Superior temporal gyrus (tissue), 1 donor: ENCODE measurements around the gene IQCH.
"Not testable (repeated sequence)": the region's sequence is repeated elsewhere in the genome, so short reads cannot be mapped to it uniquely, and the experiment has no call there.

Experiments
- DNase-seq: peaks from one replicate; pipeline ENCODE4 v3.0.0-alpha.2; 2016; ENCODE audit errors: extremely low spot score

IQCH gene

DNA sequence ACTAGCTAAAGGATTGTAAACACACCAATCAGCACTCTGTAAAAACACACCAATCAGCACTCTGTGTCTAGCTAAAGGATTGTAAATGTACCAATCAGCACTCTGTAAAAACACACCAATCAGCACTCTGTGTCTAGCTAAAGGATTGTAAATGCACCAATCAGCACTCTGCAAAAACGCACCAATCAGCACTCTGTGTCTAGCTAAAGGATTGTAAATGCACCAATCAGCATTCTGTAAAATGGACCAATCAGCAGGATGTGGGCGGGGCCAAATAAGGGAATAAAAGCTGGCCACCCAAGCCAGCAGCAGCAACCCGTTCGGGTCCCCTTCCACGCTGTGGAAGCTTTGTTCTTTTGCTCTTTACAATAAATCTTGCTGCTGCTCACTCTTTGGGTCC, 8.0 kb upstream of the IQCH start:
- not testable (repeated sequence) for DNase-seq

DNA sequence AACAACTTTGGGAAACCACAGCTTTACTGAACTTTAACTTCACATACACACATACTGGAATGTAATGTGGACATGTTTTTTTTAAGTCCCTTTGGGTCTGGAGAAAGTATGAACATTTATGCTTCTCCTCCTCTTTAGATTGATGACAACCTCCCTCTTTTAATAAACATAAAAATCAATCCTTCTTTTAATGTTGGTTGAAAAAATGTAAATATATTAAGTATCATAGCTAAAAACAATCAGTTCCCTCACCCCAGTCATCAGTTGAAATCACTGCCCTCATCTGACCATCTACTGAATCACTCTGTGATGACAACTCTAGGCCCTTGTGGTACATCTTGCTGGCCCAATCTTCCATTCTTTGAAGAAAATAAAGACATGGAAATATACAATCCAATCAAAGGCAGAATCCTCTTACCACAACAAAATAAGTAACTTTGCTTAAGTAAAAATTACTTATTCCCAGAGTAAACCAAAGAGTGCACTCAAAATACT, 6.5 kb upstream of the IQCH start:
- DNase-seq, result no peak

DNA sequence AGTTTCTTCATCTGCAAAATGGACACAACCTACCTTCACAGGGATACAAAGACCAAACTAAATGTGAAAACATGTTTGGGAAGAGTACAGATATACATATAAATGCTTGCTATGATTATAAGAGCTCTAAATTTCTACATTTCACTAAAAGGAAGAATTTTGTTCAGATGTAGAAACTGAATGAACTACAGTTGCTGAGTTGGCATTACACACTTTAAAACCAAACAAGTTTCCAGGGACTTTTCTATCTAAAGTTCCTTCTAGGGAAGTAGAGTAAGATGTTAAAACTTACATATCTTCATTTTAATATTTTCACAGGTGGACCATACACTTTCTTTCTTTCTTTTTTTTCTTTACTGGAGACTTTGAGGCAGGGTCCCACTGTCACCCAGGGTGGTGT, 4.8 kb upstream of the IQCH start:
- DNase-seq, result no peak

DNA sequence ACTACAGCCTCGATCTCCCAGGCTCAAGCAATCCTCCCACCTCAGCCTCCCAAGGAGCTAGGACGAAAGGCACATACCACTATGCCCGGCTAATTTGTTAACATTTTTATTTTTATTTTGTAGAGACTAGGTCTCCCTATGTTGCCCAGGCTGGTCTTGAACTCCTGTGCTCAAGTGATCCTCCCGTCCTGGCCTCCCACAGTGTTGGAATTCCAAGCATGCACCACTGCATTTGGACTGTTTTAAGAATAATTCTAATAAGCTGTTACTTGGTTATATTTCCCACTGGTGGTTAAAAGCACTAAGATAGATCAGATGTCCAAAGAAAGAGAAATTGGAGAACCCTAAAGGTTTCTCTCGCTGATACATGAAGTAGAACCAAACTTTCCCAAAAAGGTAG, 3.3 kb upstream of the IQCH start:
- DNase-seq, result no peak

DNA sequence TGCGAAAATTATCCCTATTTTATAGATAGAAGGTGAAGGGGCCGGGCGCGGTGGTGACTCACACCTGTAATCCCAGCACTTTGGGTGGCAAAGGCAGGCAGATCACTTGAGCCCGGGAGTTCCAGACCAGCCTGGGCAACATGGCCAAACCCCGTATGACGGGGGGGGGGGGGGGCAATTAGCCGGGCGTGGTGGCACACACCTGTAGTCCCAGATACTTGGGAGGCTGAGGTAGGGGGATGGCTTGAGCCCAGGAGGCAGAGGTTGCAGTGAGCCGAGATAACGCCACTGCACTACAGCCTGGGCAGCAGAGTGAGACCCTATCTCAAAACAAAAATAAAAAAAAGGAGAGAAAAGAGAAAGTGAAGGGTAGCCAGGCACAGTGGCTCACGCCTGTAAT, 1.5 kb upstream of the IQCH start:
- no peak for DNase-seq

DNA sequence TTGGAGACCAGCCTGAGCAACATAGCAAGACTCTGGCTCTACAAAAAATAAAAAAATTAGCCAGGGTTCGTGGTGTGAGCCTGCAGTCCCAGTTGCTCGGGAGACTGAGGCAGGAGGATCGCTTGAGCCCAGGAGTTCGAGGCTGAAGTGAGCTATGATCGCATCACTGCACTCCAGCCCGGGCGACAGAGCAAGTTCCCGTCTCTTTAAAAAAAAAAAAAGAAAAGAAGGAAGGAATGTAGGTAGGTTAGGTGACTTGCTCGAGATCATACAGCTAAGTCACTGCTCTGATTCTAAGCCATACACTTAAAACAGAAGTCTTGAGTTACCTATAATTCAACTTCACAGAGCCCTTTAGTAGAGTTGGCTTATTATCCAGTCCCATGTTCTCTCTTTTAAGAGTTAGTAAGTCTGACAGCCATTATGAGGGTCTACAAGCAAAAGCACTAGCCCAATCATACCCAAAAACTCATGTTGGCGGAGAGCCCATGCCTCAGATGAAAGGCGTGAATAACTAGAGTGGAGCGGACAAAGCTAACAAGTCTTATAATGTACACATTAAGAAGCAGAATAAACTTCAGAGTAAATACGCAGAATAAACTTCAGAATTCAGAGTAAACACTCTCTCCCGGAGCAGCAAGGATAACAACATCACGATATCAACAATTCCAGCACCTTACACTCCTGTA, 893 bp upstream of the IQCH start:
- peak; percentile 38 for DNase-seq

DNA sequence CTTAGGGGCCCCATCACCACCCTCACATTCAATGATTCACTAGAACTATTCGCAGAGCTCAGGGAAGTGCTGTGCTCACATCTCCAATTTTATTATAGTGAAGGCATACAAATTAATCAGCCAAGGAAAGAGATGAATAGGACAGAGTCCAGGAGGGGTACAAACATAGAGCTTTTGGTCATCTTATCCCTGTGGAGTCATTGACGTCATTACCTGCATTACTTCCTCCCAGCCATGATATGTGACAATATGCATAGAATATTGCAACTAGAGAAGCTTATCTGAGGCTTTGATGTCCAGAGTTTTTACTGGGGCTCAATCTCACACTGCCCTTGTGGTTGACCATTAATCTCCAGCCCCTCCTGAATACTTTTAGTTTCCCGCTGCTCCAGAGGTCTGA, 1.5 kb downstream of the IQCH start:
- DNase-seq, result no peak

DNA sequence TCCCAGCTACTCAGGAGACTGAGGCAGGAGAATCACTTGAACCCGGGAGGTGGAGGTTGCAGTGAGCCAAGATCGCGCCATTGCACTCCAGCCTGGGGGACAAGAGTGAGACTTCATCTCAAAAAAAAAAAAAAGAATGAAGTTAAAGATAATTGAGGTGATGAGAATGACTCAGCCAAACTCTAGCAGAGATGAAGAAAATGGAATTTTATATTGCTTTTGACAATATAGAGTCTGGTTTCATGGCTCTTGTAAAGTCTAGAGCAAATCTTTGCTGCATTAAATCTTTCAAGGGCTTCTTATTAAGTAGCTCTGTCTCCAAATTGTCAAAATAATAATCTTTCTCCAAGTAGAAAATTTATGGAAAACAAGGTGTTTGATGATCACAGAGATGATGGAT, 3.8 kb downstream of the IQCH start:
- DNase-seq, result not testable (repeated sequence)

DNA sequence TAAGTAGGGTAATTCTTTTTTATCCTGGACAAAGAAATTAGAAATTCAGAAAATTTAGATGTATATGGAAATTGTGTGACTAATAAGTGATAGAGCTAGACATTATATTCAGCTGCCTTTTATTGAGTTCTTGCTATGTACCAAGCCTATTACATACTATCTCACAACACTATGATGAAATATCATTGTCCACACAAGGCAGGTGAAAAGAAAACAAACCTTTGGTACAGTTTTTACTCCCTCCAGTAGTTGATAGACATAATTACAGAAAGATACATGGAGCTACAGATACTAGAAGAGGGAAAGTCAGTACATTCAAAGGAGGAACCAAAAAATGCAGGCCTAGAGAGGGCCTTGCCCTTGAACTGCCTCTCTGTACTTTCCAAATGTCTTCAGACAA, 4.8 kb downstream of the IQCH start:
- no peak for DNase-seq

DNA sequence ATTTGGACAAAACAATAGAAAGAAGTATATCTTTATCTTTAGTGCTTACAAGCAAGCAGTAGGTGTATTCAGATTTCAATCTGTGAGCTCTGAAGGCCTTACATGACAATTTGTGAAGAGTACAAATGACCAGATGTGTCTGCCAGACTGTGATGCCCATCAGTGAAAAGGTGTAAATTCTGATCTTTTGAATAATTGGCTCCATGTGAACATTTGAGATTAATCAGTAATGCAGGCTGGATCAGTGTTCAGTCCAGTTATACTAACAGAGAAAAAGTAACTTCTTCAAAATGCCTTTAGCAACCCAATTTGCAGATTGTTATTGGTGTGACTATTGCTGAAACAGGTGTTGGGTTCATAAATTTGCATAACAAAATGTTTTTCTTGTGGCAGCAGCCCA, 5.2 kb downstream of the IQCH start:
- DNase-seq, result no peak

DNA sequence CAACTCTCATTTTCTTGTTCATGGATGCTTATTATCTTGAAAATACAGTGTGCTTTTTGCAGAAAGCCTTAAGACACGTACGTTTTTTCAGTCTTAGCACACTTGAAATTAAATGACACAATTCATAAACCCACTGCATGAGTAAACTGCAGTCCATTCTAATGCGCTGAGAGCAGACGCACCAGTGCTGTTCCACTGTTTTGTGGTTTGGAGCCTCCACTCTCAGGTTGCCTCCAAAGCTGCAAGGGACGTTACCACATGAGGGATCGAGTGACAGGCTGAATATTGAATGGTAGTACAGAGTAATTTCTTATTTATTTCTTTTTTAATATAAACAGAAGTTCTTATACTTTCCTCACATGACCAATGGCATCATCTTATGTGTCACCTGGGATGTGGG, 12.3 kb downstream of the IQCH start:
- DNase-seq, result no peak

DNA sequence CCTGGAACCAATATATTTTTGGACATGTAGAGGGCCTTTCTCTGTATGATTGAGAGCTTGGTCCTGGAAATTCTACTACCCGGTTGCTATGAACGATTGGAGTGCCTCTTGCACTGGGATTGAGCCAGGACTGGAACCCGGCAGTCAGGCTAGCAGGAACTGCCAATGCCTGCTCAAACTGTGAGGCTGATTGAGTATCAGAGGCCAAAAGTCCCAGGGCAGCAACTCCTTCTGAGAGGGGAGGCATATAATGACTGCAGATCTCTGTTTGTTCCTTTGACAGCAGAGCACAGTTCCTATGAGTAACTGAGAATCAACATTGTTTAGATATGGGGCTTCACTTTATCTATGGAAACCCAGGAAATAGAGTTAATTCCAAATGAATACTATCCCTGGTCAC, 12.9 kb downstream of the IQCH start:
- no peak for DNase-seq

DNA sequence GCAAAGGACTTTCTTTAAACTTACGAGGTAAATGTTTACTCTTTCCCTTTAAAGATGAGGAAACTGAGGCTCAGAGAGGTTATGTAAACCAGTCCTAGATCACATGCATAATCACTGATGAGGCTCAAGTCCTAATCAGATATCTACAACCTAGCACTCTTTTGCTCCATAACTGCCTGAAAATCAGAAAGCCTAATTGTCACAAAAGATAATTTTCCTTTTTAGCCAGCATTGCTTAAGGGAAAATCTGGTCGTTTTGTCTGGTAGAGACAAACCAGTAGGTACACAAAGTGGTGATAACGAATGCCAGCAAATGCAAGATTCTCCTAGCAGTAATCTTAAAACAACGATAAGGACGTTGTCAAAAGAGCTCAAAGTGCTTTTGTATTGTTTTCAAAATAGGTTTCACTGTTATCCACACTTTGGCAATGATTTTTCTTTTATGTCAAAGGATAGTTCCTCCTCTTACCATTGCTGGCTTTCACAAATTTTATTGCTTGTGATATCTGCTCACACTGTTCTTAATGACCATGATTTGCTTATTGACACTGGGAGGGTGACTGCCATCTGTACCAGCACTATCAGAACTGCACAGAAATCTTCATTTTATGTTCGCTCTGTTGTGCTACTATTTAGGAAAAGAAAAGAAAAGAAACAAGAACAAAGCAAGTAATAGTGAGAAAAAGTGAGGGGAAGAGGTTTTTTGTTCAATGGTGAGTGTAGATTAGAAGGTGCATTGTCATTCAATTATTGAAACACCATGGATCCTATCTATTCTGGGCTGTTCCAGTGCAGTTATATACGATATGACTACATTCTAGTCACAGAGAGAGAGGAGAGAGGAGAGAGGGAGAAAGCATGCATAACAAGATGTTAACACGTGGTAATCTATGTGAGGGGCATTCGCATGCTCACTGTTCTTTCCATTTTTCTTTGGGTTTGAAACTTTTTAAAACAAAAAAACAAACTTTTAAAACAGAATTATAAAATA, 13.7 kb downstream of the IQCH start:
- no peak for DNase-seq

DNA sequence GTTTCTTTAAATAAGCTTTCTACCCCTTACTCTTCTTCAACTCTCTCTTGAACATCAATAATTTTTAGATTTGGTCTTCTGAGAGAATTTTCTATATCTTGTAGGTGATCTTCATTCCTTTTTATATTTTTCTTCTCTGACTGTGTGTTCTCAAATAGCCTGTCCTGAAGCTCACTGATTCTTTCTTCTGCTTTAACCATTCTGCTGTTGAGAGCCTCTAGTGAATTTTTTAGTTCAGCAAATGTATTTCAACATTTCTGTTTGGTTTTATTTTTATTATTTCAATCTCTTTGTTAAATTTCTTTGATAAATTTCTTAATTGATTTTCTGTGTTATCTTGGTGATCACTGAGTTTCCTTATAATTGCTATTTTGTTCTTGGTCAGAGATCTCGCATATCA, 19.6 kb downstream of the IQCH start:
- no peak for DNase-seq

DNA sequence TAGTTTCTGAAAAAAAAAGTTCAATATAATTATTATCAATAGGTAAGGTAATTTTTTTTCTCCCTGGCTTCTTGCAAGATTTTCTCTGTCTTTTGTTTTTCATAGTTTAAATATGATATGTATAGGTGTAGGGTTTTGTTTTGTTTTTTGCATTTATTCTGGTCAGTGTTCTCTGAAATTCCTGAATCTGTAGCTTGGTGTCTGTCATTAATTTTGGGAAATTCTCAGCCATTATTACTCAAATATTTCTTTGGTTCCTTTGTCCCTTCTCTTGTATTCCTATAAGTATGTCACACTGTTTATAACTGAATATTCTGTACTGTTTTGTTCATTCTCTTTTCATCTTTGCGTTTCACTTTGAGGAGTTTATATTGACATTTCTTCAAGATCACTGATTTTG, 22.1 kb downstream of the IQCH start:
- no peak for DNase-seq

DNA sequence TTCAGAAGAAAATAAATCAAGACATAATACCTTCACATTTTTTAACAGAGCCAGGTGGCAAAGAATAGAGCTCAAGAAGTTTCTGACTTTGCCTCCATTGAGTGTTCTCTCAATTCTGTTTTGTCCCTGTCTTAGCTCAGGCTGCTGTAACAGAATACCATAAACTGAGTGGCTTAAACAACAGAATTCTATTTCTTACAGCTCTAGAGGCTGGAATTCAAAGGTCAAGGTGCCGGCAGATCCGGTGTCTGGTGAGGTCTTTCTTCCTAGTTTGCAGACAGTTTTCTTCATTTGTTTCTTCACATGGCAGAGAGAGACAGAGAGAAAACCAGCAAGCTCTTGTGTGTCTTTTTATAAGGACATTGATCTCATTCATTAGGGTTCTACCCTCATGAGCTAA, 25.6 kb downstream of the IQCH start:
- no peak for DNase-seq

DNA sequence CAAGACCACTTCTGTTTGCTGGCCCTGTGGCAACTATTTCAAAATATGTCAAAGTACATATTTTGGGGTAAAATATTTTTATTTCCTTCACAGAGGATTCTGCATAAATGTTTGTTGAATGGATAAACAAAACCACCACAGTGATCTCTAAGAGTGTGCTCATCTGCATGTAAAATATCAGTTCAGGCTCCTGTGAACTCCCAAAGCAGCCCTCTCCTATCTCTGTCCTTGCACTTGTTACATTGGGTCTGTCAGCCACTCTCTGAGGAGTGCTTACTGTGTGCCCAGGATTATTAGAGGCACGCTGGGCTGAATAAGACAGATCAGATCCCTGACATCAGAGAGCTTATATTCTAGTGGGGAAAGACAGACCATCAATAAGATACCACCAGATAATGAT, 27.1 kb downstream of the IQCH start:
- DNase-seq, result no peak

DNA sequence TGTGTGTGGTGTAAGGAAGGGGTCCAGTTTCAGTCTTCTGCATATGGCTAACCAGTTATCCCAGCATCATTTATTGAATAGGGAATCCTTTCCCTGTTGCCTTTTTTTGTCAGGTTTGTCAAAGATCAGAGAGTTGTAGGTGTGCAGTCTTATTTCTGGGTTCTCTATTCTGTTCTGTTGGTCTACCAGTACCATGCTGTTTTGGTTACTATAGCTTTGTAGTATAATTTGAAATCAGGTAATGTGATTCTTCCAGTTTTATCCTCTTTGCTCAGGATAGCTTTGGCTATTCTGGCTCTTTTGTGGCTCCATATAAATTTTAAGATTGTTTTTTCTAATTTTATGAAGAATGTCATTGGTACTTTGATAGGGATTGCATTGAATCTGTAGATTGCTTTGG, 31.0 kb downstream of the IQCH start:
- not testable (repeated sequence) for DNase-seq

DNA sequence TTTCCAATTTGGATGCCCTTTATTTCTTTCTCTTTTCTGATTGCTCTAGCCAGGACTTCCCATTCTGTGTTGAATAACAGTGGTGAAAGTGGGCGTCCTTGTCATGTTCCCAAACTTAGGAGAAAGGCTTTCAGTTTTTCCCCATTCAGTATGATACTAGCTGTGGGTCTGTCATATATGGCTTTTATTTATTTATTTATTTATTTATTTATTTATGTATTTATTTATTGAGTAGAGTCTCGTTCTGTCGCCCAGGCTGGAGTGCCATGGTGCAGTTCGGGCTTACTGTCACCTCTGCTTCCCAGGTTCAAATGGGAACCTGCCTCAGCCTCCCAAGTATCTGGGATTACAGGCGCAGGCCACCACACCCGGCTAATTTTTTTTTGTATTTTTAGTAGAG, 31.8 kb downstream of the IQCH start:
- DNase-seq, result not testable (repeated sequence)

DNA sequence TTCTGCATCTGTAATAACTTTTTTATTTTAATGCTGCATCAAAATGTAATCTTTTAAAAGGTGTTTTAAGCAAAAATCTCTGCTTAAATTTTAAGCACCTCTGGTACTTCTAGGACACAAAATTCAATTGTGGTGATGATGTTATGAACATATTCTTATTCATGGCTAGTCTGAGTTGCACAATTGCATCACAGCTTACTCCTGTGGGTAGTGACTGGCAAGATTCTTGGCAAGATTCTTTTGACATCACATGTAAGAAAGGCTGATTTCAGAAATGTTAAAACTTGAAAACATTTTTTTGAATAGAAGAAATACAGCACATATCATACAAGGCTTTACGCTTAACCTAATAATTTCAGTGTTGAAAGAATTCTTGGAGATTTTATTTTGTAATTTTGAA, 35.7 kb downstream of the IQCH start:
- DNase-seq, result no peak

DNA sequence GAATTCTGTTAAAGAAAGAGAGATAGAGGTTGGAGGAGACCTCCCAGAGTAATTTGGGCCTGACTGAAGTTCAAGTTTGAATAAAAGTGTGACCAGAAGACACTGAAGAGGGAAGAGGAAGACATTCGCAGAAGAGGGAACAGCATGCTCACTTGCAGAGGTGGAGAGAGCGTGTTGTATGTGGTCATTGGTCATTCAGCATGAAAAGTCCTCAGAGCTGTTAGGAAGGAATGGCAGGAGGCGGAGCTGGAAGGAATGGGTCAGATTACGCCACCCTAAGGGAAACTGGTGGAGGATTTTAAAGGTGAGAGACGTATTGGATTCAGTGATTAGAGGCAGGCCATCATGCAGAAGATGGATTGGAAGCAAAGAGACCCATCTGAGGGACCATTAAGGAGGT, 41.6 kb downstream of the IQCH start:
- DNase-seq, result no peak

DNA sequence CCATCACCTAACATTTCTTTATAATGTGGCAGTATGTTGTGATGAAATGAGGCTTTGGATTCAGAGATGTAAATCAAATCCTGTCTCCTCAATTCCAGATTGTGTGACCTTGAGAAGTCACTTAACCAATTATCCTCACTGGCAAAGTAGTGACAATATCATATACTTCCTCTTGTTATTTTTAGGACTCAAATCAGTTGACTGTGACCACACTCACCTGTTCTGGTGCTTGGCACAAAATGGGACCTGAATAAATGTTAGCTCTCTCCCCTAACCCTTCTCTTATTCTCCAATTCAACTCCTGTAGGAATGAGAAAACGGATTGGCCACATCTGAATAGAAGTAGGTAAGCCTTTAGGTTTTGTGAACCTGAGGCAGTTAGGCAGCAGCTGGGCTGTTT, 42.1 kb downstream of the IQCH start:
- no peak for DNase-seq
